CD14-positive monocyte (primary cell): ENCODE results near the gene SLC43A2. TPM values are rescaled to one million over a fixed set of nuclear protein-coding genes. Genes with fewer than 3 reads are reported as not detected.

Source experiments
- DNase-seq, 3 donors: peaks; one replicate each; pipeline ENCODE4 v3.0.0-alpha.2; 2011 to 2022
- H2AFZ ChIP-seq: 2 replicates; pipeline ENCODE4 v1.6.0; 2012; ENCODE audit warnings: mild to moderate bottlenecking, low read depth, low read length, inconsistent platforms; ENCODE audit not compliant: insufficient read depth, poor library complexity, severe bottlenecking
- H3K27ac ChIP-seq, 2 donors: 1 replicate in 1 of 2; 2 replicates in 1 of 2; pipeline ENCODE4 v1.5.1; 2012 to 2013; ENCODE audit warnings: low read length in 2 of 2, control low read depth in 1 of 2, inconsistent platforms in 1 of 2, low read depth in 1 of 2, mild to moderate bottlenecking in 1 of 2
- H3K27me3 ChIP-seq, 2 donors: one replicate each; pipeline versions ENCODE4 v1.6.0 to v1.6.1; 2011 to 2013; ENCODE audit warnings: low read length in 2 of 2; ENCODE audit not compliant: control insufficient read depth in 2 of 2, insufficient read depth in 2 of 2
- H3K36me3 ChIP-seq, 2 donors: replicated peaks in 1 of 2; 1 replicate in 1 of 2; 2 replicates in 1 of 2; pipeline versions ENCODE4 v1.5.1 to v1.6.1; 2012 to 2013; ENCODE audit warnings: low read length in 2 of 2, control low read depth in 1 of 2, inconsistent platforms in 1 of 2, mild to moderate bottlenecking in 1 of 2; ENCODE audit not compliant: insufficient read depth in 2 of 2, control insufficient read depth in 1 of 2
- H3K4me1 ChIP-seq, 2 donors: 1 replicate in 1 of 2; 2 replicates in 1 of 2; pipeline versions ENCODE4 v1.5.1 to v1.6.1; 2012 to 2013; ENCODE audit warnings: low read length in 2 of 2, control low read depth in 1 of 2, inconsistent platforms in 1 of 2, mild to moderate bottlenecking in 1 of 2, moderate library complexity in 1 of 2; ENCODE audit not compliant: insufficient read depth in 2 of 2, control insufficient read depth in 1 of 2
- H3K4me2 ChIP-seq: replicated peaks from 2 replicates; pipeline ENCODE3; 2012; ENCODE audit warnings: low read length, moderate library complexity, mild to moderate bottlenecking; ENCODE audit not compliant: poor library complexity, severe bottlenecking; ENCODE audit errors: extremely low read depth
- H3K4me3 ChIP-seq, 3 experiments: fragments of 200-600 bp in 1 of 3; sonication (generic) in 1 of 3; replicated peaks in 1 of 3; 1 replicate in 2 of 3; 2 replicates in 1 of 3; pipeline ENCODE4 v1.5.1; 2011 to 2013; ENCODE audit warnings: low read length in 3 of 3, mild to moderate bottlenecking in 3 of 3, control low read depth in 2 of 3, low read depth in 2 of 3, inconsistent platforms in 1 of 3, moderate library complexity in 1 of 3
- H3K79me2 ChIP-seq: 2 replicates; pipeline ENCODE4 v1.6.0; 2012; ENCODE audit warnings: mild to moderate bottlenecking, control low read depth, inconsistent platforms, low read length, moderate library complexity; ENCODE audit not compliant: insufficient read depth
- H3K9ac ChIP-seq: 2 replicates; pipeline ENCODE4 v1.6.0; 2017; ENCODE audit warnings: low read length, mild to moderate bottlenecking; ENCODE audit not compliant: insufficient read depth, poor library complexity, severe bottlenecking
- H3K9me3 ChIP-seq, 2 donors: replicated peaks in 1 of 2; 1 replicate in 1 of 2; 2 replicates in 1 of 2; pipeline versions ENCODE4 v1.5.1 to v1.6.1; 2012 to 2013; ENCODE audit warnings: low read length in 2 of 2, control low read depth in 1 of 2; ENCODE audit not compliant: control insufficient read depth in 1 of 2, insufficient read depth in 1 of 2
- H4K20me1 ChIP-seq: 2 replicates; pipeline ENCODE4 v1.6.0; 2012; ENCODE audit warnings: mild to moderate bottlenecking, low read length, control low read depth, moderate library complexity; ENCODE audit not compliant: insufficient read depth
- H3K27ac Mint-ChIP-seq, 7 donors: one replicate each; pipeline ENCODE4 v1.8.0; 2020; ENCODE audit warnings: mild to moderate bottlenecking in 7 of 7, mixed read lengths in 7 of 7, moderate library complexity in 6 of 7, inconsistent platforms in 2 of 7
- H3K27me3 Mint-ChIP-seq, 3 donors: one replicate each; pipeline ENCODE4 v1.8.0; 2021 to 2022; ENCODE audit warnings: low read depth in 3 of 3, mild to moderate bottlenecking in 3 of 3, mixed read lengths in 3 of 3, moderate library complexity in 3 of 3, inconsistent platforms in 1 of 3
- H3K36me3 Mint-ChIP-seq, 2 donors: one replicate each; pipeline ENCODE4 v1.8.0; 2020; ENCODE audit warnings: mixed read lengths in 2 of 2, inconsistent platforms in 1 of 2, mild to moderate bottlenecking in 1 of 2
- H3K4me1 Mint-ChIP-seq: one replicate; pipeline ENCODE4 v1.8.0; 2020; ENCODE audit warnings: mild to moderate bottlenecking, mixed read lengths
- H3K4me3 Mint-ChIP-seq, 2 donors: one replicate each; pipeline ENCODE4 v1.8.0; 2020; ENCODE audit warnings: mild to moderate bottlenecking in 2 of 2, mixed read lengths in 2 of 2, moderate library complexity in 1 of 2
- H3K9me3 Mint-ChIP-seq, 7 donors: one replicate each; pipeline ENCODE4 v1.8.0; 2020 to 2022; ENCODE audit warnings: mixed read lengths in 7 of 7, mild to moderate bottlenecking in 6 of 7, moderate library complexity in 6 of 7, inconsistent platforms in 2 of 7
- CTCF ChIP-seq: fragments of 200-600 bp; IDR thresholded peaks from one replicate; pipeline ENCODE4 v1.8.0; 2022; ENCODE audit warnings: antibody characterized with exemption, mild to moderate bottlenecking
- WGBS: methylation state at CpG from one replicate; pipeline ENCODE4 v1.1.5; 2013; ENCODE audit warnings: missing lambda C conversion rate; ENCODE audit not compliant: insufficient coverage; 5-methylcytosine and 5-hydroxymethylcytosine counted together
- intact Hi-C, 2 donors: fragments of 100-400 bp; cut with micrococcal nuclease; formaldehyde crosslinking; loops; one replicate each; pipeline versions ENCODE4 v1.15.0 to v1.15.1; 2023
- polyA plus RNA-seq, 3 donors: library from polyadenylated mRNA; depleted of rRNA in 1 of 3; unstranded in 2 of 3; stranded (reverse) in 1 of 3; fragments of 300-500 nt in 2 of 3; fragments of >200 nt in 1 of 3; fragmentation: Illumina TruSeq in 2 of 3; gene quantifications; 1 replicate in 2 of 3; 2 replicates in 1 of 3; pipeline ENCODE4 v1.2.3, GENCODE V29; 2012 to 2021

SLC43A2 gene
- polyA plus RNA-seq, 3 donors: 115 to 151 (median 117) TPM

GRCh38 chr17:1593630-1593931 lies 35.1 kb downstream of the SLC43A2 start:
- H3K9ac ChIP-seq: no peak overlapping the region
- 79% methylated on average over 5 of the region's 5 CpGs for WGBS

More at GRCh38 chr17:1593630-1593931, 35.1 kb downstream of the SLC43A2 start:
- Mint-ChIP-seq H3K27me3 (peaks cover 2 to 5% (median 2%) of the 10 kb centered on the region in 3 donors), H3K9me3 (no peaks in the 10 kb centered on the region), H3K27ac (peak overlapping the region in 3 of 7 donors; percentile 66 to 73 (median 71)), H3K4me1 (peaks cover 53% of the 10 kb centered on the region), H3K36me3 (peaks cover 68 to 89% of the 10 kb centered on the region in 2 donors), H3K4me3 (peak overlapping the region; percentile 16 to 26)
- Histone ChIP-seq H4K20me1 (peaks cover 11% of the 10 kb centered on the region), H3K27ac (no peak overlapping the region), H3K36me3 (peaks cover 31 to 75% of the 10 kb centered on the region in 2 donors), H3K79me2 (peaks cover 12% of the 10 kb centered on the region), H3K4me1 (peaks cover 48 to 56% of the 10 kb centered on the region in 2 donors), H3K4me3 (no peak overlapping the region), H3K27me3 (no peaks in the 10 kb centered on the region), H2AFZ (no peak overlapping the region), H3K9me3 (no peaks in the 10 kb centered on the region), H3K4me2 (no peak overlapping the region)
- no peak for TF ChIP-seq CTCF
- intact Hi-C loops: loop anchor here in 1 of 2 donors (1.0 to 5.0 kb wide), 2 partner anchors 10 to 34 kb away; partner anchors contain the start of gene SLC43A2
- no peak for DNase-seq
